PC-9 (cell line): Measurements from ENCODE around the gene CRTC3.

ENCODE experiments used
- CTCF ChIP-seq: fragments of 200-600 bp; sonication (generic); conservative IDR thresholded peaks from 2 replicates; pipeline ENCODE4 v1.6.1; 2017; ENCODE audit warnings: mixed run types, antibody characterized with exemption, mild to moderate bottlenecking, moderate library complexity
- EZH2 ChIP-seq: fragments of 200-600 bp; sonication (generic); IDR thresholded peaks from 2 replicates; pipeline ENCODE4 v1.8.0; 2017; ENCODE audit warnings: antibody characterized with exemption, low read depth

- TF ChIP-seq CTCF = peak; percentile 87
- no peak for TF ChIP-seq EZH2
Observed at GRCh38 chr15:90482124-90483011, 47.4 kb upstream of the CRTC3 start.
